Esophagus squamous epithelium (tissue), 4 donors: ENCODE results near the gene MTOR.

Experiments
- CTCF ChIP-seq, 6 experiments: fragments of 450-650 bp in 4 of 6; fragments of 200-600 bp in 2 of 6; sonication (generic) in 2 of 6; IDR thresholded peaks; one replicate each; pipeline ENCODE4 v1.5.1; 2016 to 2019; ENCODE audit warnings: antibody characterized with exemption in 6 of 6, mild to moderate bottlenecking in 4 of 6, moderate library complexity in 4 of 6
- POLR2A ChIP-seq, 4 donors: fragments of 450-650 bp; IDR thresholded peaks; one replicate each; pipeline ENCODE4 v1.6.1; 2017; ENCODE audit warnings: antibody characterized with exemption in 4 of 4, mild to moderate bottlenecking in 4 of 4, moderate library complexity in 3 of 4

GRCh38 chr1:11116318-11116717 is 146.0 kb downstream of the MTOR start:
- TF ChIP-seq CTCF (IDR thresholded peaks at IDR 0.05), result no peak
- TF ChIP-seq POLR2A (IDR thresholded peaks at IDR 0.05), result no peak
